Keratinocyte (primary cell): ENCODE results near the gene LOXL4. TPM values are rescaled to one million over a fixed set of nuclear protein-coding genes. Genes with fewer than 3 reads are reported as not detected.

Experiments
- DNase-seq: peaks from one replicate; pipeline ENCODE4 v3.0.0-alpha.2; 2011; ENCODE audit warnings: low read depth, missing footprints, low spot score
- FAIRE-seq: peaks from 2 replicates; lab custom pipeline; 2011; peaks lifted over from hg19 to GRCh38; lab: Jason Lieb, UNC
- H2AFZ ChIP-seq: 2 replicates; pipeline ENCODE4 v1.6.0; 2012; ENCODE audit warnings: low read length, control low read depth, inconsistent platforms; ENCODE audit not compliant: control insufficient read depth
- H3K27ac ChIP-seq: 2 replicates; pipeline ENCODE4 v1.5.1; 2011; ENCODE audit warnings: low read length; ENCODE audit not compliant: control insufficient read depth, insufficient read depth
- H3K27me3 ChIP-seq: 3 replicates; pipeline ENCODE4 v1.6.0; 2011; ENCODE audit warnings: low read length; ENCODE audit not compliant: control insufficient read depth, insufficient read depth; ENCODE audit errors: extremely low read depth
- H3K36me3 ChIP-seq, 2 experiments: 2 replicates in 1 of 2; 3 replicates in 1 of 2; pipeline ENCODE4 v1.5.1; 2011; ENCODE audit warnings: low read length in 2 of 2, mild to moderate bottlenecking in 1 of 2; ENCODE audit not compliant: control insufficient read depth in 2 of 2, insufficient read depth in 2 of 2; ENCODE audit errors: extremely low read depth in 1 of 2
- H3K4me1 ChIP-seq: 3 replicates; pipeline ENCODE4 v1.5.1; 2011; ENCODE audit warnings: low read length; ENCODE audit not compliant: control insufficient read depth, insufficient read depth; ENCODE audit errors: extremely low read depth
- H3K4me2 ChIP-seq: 3 replicates; pipeline ENCODE4 v1.6.0; 2011; ENCODE audit warnings: low read depth, low read length; ENCODE audit not compliant: control insufficient read depth, insufficient read depth; ENCODE audit errors: extremely low read depth
- H3K4me3 ChIP-seq, 3 experiments: fragments of 200-600 bp in 1 of 3; sonication (generic) in 1 of 3; 2 replicates in 2 of 3; 3 replicates in 1 of 3; pipeline ENCODE4 v1.5.1; 2011 to 2016; ENCODE audit warnings: low read length in 3 of 3, mild to moderate bottlenecking in 3 of 3, control low read depth in 2 of 3, inconsistent platforms in 1 of 3, low read depth in 1 of 3, mixed read lengths in 1 of 3, mixed run types in 1 of 3, moderate library complexity in 1 of 3; ENCODE audit not compliant: control insufficient read depth in 2 of 3, insufficient read depth in 2 of 3; ENCODE audit errors: extremely low read depth in 1 of 3
- H3K79me2 ChIP-seq: 2 replicates; pipeline ENCODE4 v1.6.0; 2012; ENCODE audit warnings: low read length; ENCODE audit not compliant: control insufficient read depth, insufficient read depth
- H3K9ac ChIP-seq: 3 replicates; pipeline ENCODE4 v1.6.0; 2011; ENCODE audit warnings: low read length; ENCODE audit not compliant: control insufficient read depth, insufficient read depth; ENCODE audit errors: extremely low read depth
- H3K9me1 ChIP-seq: 3 replicates; pipeline ENCODE4 v1.6.0; 2011; ENCODE audit warnings: low read length; ENCODE audit not compliant: control insufficient read depth, insufficient read depth; ENCODE audit errors: extremely low read depth
- H3K9me3 ChIP-seq: 2 replicates; pipeline ENCODE4 v1.5.1; 2012; ENCODE audit warnings: low read depth, low read length; ENCODE audit not compliant: control insufficient read depth
- H4K20me1 ChIP-seq: 3 replicates; pipeline ENCODE4 v1.6.0; 2011; ENCODE audit warnings: low read length; ENCODE audit not compliant: control insufficient read depth, insufficient read depth; ENCODE audit errors: extremely low read depth
- EZH2 ChIP-seq: IDR thresholded peaks from one replicate; pipeline ENCODE4 v1.6.1; 2012; ENCODE audit warnings: inconsistent platforms, mild to moderate bottlenecking, low read length, moderate library complexity
- dilution Hi-C: fragments of 300-500 bp; cut with MboI; formaldehyde crosslinking; loops from one replicate; pipeline ENCODE4 v1.7.0; 2020; ENCODE audit warnings: low sequenced_read_pairs; ENCODE audit not compliant: extremely low pct_ligation_motif_present
- polyA plus RNA-seq, 5 experiments: library from polyadenylated mRNA; depleted of rRNA in 3 of 5; stranded (reverse) in 3 of 5; stranded (forward) in 1 of 5; unstranded in 1 of 5; fragments of >200 nt; gene quantifications; 1 replicate in 1 of 5; 2 replicates in 3 of 5; 3 replicates in 1 of 5; pipeline versions ENCODE4 v1.2.1 to v1.2.3, GENCODE V29; 2011 to 2012; ENCODE audit warnings: missing spikeins in 2 of 5, low read depth in 1 of 5, low replicate concordance in 1 of 5
- TF ChIP-seq, protein P1 (sequence below), 3 experiments: IDR thresholded peaks in 1 of 3; conservative IDR thresholded peaks in 1 of 3; optimal IDR thresholded peaks in 1 of 3; 2 replicates in 2 of 3; 3 replicates in 1 of 3; pipeline versions ENCODE3 to v1.5.1; 2011; ENCODE audit warnings: low read length in 3 of 3, mild to moderate bottlenecking in 3 of 3, moderate library complexity in 2 of 3, control low read depth in 1 of 3, inconsistent platforms in 1 of 3; ENCODE audit not compliant: insufficient read depth in 2 of 3; ENCODE audit errors: extremely low read depth in 1 of 3

LOXL4 gene
- polyA plus RNA-seq, 1 donor (not counting 4 experiments of a cell fraction or from before 2014, with no cell fraction given), result 0.01 TPM

DNA sequence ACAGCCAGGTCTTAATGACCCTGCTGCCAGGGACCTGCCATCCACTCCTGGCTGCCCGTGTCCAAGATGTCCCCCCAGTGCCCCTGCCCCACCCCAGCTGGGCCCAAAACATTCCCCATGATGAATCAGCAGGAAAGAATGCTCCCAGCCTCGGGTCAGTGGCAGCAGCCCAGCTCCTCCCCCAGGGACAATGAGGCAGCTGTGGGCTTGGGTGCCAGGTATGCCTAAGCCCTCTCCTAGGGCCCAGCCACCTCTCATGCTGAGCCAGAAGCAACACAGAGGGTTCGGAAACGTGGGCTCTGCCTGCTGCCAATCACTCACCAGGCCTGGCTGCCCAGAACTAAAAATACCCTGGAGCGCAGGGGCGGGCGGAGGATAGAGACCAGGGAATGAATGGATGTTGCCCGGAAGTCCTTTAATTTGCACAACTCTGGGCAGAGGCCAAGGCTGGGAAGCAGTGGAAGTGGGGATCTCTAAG, 1.5 kb upstream of the LOXL4 start:
- TF ChIP-seq, protein P1, sequence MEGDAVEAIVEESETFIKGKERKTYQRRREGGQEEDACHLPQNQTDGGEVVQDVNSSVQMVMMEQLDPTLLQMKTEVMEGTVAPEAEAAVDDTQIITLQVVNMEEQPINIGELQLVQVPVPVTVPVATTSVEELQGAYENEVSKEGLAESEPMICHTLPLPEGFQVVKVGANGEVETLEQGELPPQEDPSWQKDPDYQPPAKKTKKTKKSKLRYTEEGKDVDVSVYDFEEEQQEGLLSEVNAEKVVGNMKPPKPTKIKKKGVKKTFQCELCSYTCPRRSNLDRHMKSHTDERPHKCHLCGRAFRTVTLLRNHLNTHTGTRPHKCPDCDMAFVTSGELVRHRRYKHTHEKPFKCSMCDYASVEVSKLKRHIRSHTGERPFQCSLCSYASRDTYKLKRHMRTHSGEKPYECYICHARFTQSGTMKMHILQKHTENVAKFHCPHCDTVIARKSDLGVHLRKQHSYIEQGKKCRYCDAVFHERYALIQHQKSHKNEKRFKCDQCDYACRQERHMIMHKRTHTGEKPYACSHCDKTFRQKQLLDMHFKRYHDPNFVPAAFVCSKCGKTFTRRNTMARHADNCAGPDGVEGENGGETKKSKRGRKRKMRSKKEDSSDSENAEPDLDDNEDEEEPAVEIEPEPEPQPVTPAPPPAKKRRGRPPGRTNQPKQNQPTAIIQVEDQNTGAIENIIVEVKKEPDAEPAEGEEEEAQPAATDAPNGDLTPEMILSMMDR (optimal IDR thresholded peaks at IDR 0.05 in 1 of 3, IDR thresholded peaks at IDR 0.05 in 1 of 3, conservative IDR thresholded peaks at IDR 0.05 in 1 of 3; ENCODE audit: extremely low read depth in 1 of 3, insufficient read depth in 2 of 3, low read length in 3 of 3), result no peak
- FAIRE-seq (peak; percentile 85), DNase-seq (peak; percentile 69)
- Histone ChIP-seq H3K9me1 (no peaks in the 10 kb centered on the region), H3K4me1 (peaks cover 17% of the 10 kb centered on the region), H3K79me2 (no peaks in the 10 kb centered on the region), H3K27me3 (peaks cover 13% of the 10 kb centered on the region), H3K9me3 (no peaks in the 10 kb centered on the region), H3K4me2 (peak overlapping the region; percentile 1), H4K20me1 (no peaks in the 10 kb centered on the region), H3K36me3 (no peaks in the 10 kb centered on the region), H3K27ac (no peak overlapping the region), H3K9ac (peak overlapping the region; percentile 13), H2AFZ (peak overlapping the region; percentile 39), H3K4me3 (no peak overlapping the region)
- dilution Hi-C loops, result no loop called here

GRCh38 chr10:98268694-98269431, 869 bp upstream of the LOXL4 start:
- dilution Hi-C loops, result no loop called here
- H3K9me1 ChIP-seq, result no peaks in the 10 kb centered on the region
- no peaks in the 10 kb centered on the region for H4K20me1 ChIP-seq
- peak overlapping the region in 1 of 3 experiments; percentile 11 for H3K4me3 ChIP-seq
- H3K27me3 ChIP-seq, result peaks cover 13% of the 10 kb centered on the region
- no peaks in the 10 kb centered on the region for H3K79me2 ChIP-seq
- peak overlapping the region; percentile 67 for H3K4me2 ChIP-seq
- no peak overlapping the region for H3K27ac ChIP-seq
- TF ChIP-seq, protein P1 (optimal IDR thresholded peaks at IDR 0.05 in 1 of 3, IDR thresholded peaks at IDR 0.05 in 1 of 3, conservative IDR thresholded peaks at IDR 0.05 in 1 of 3; ENCODE audit: extremely low read depth in 1 of 3, insufficient read depth in 2 of 3, low read length in 3 of 3), result no peak
- no peak for TF ChIP-seq EZH2
- no peak overlapping the region for H3K9ac ChIP-seq
- H3K4me1 ChIP-seq, result peaks cover 17% of the 10 kb centered on the region
- no peaks in the 10 kb centered on the region for H3K9me3 ChIP-seq
- H3K36me3 ChIP-seq, result no peaks in the 10 kb centered on the region
- peak overlapping the region; percentile 49 for H2AFZ ChIP-seq
- FAIRE-seq (peak; percentile 32), DNase-seq (no peak)
